Measurements from ENCODE around the gene ACTN2.

The ACTN2 gene

DNA sequence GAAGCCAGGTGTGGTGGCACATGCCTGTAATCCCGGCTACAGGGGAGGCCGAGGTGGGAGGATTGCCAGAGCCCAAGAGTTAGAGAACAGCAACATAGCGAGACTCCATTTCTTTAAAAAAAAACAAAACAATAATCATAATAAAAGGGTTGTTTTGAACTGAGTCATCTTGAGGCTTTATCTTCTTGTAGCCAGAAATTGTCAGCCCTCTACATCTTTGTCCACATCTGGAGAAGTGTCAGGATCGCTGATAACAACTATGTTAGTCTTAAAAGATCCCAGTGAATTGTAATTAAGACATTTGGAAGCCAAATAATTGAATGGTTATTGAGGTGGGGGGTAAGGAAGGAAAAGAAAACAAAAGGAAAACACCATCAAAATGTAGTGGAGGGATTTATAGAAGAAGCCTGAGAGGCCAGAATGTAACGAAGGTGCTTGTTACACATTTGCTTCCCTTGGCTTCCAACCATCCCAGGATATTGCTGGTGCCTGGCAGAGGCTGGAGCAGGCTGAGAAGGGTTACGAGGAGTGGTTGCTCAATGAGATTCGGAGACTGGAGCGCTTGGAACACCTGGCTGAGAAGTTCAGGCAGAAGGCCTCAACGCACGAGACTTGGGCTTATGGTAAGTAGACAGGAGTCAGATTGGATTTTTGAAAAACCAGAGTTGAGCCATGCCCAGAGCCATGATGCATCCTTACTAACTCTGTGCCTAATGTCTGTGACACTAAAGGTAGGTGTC lies 56.3 kb downstream of the ACTN2 start:
- Histone ChIP-seq H3K9me3 (ENCODE audit: control insufficient read depth, insufficient read depth, low read depth, low read length) (no peaks in the 10 kb centered on the region), H3K27me3 (ENCODE audit: control insufficient read depth, insufficient read depth, low read length) (no peaks in the 10 kb centered on the region), H3K27ac (ENCODE audit: low read depth, low read length) (no peak overlapping the region), H3K4me1 (ENCODE audit: control insufficient read depth, insufficient read depth, low read length) (peaks cover 10% of the 10 kb centered on the region), H3K4me3 (ENCODE audit: low read depth, low read length) (no peak overlapping the region), H3K9ac (ENCODE audit: low read length) (no peak overlapping the region), H3K36me3 (ENCODE audit: control insufficient read depth, insufficient read depth, low read length) (no peaks in the 10 kb centered on the region)

- no peak overlapping the region for H3K27ac ChIP-seq (ENCODE audit: low read depth, low read length)
- H3K9me3 ChIP-seq (ENCODE audit: control insufficient read depth, insufficient read depth, low read depth, low read length) = no peaks in the 10 kb centered on the region
- no peak overlapping the region for H3K4me3 ChIP-seq (ENCODE audit: low read depth, low read length)
- H3K4me1 ChIP-seq (ENCODE audit: control insufficient read depth, insufficient read depth, low read length) = peaks cover 7% of the 10 kb centered on the region
- no peaks in the 10 kb centered on the region for H3K27me3 ChIP-seq (ENCODE audit: control insufficient read depth, insufficient read depth, low read length)
- H3K36me3 ChIP-seq (ENCODE audit: control insufficient read depth, insufficient read depth, low read length) = no peaks in the 10 kb centered on the region
- no peak overlapping the region for H3K9ac ChIP-seq (ENCODE audit: low read length)
Observed at GRCh38 chr1:236744533-236744932, 58.2 kb downstream of the ACTN2 start.

GRCh38 chr1:236746785-236747184 lies 60.5 kb downstream of the ACTN2 start:
- no peak overlapping the region for H3K4me3 ChIP-seq (ENCODE audit: low read depth, low read length)
- no peak overlapping the region for H3K9ac ChIP-seq (ENCODE audit: low read length)
- H3K36me3 ChIP-seq (ENCODE audit: control insufficient read depth, insufficient read depth, low read length) = no peaks in the 10 kb centered on the region
- H3K9me3 ChIP-seq (ENCODE audit: control insufficient read depth, insufficient read depth, low read depth, low read length) = no peaks in the 10 kb centered on the region
- H3K4me1 ChIP-seq (ENCODE audit: control insufficient read depth, insufficient read depth, low read length) = peaks cover 4% of the 10 kb centered on the region
- no peak overlapping the region for H3K27ac ChIP-seq (ENCODE audit: low read depth, low read length)
- H3K27me3 ChIP-seq (ENCODE audit: control insufficient read depth, insufficient read depth, low read length) = no peaks in the 10 kb centered on the region

DNA sequence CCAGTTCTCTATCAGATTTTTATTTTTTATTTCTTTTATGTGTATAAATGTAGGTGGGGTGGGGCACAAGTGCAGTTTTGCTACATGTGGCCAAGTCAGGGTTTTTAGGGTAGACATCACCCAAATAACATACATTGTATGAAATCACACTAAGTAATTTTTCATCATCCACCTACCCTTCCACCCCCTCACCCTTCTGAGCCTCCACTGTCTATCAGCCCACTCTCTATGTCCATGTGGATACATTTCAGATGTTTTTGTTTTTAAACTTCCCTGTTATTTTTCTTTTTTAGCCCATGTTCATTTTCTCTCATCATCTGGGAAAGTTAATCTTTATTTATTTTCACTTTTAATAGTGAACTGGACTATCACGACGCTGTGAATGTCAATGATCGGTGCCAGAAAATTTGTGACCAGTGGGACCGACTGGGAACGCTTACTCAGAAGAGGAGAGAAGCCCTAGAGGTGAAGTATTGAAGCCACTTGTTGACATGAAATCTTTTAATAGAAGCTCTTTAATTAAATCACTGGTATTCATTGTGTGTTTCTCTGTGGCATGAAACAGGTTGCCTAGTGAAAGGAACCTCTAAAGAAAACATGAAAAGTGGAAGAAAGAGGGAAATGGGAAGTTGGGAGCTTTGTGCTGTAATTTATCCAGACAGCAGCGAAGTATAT lies 61.1 kb downstream of the ACTN2 start:
- H3K36me3 ChIP-seq (ENCODE audit: control insufficient read depth, insufficient read depth, low read length) = no peaks in the 10 kb centered on the region
- no peak overlapping the region for H3K9ac ChIP-seq (ENCODE audit: low read length)
- no peak overlapping the region for H3K4me3 ChIP-seq (ENCODE audit: low read depth, low read length)
- no peaks in the 10 kb centered on the region for H3K4me1 ChIP-seq (ENCODE audit: control insufficient read depth, insufficient read depth, low read length)
- H3K9me3 ChIP-seq (ENCODE audit: control insufficient read depth, insufficient read depth, low read depth, low read length) = no peaks in the 10 kb centered on the region
- no peaks in the 10 kb centered on the region for H3K27me3 ChIP-seq (ENCODE audit: control insufficient read depth, insufficient read depth, low read length)
- no peak overlapping the region for H3K27ac ChIP-seq (ENCODE audit: low read depth, low read length)

DNA sequence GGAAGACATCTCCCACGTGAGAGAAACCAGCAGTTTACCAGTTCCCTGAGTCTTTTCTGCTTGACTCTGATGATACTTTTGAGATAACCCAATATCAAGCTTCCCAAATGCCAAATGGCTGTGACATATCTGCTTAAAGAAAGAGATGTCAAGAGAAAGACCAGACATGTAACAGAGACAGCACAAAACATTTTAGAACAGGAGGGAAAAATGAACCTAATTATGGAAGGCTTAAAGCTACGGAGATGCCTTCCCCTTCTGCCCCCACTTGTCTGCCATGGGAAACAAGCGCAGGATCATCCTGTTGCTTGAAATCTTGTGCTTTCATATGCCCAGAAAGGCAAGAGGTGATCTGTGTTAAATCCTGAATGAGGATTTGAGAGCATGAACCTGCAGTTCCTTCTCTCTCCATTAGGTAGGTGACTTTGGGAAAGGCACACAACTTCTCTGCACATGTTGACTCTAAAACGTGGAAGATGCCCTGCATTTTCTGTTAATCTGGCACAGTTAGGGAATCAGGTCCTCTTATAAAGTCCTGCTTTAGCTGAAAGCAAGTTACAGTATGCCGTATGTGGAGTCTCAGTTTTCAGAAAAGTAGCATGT lies 62.1 kb downstream of the ACTN2 start:
- H3K4me3 ChIP-seq (ENCODE audit: low read depth, low read length) = no peak overlapping the region
- H3K27ac ChIP-seq (ENCODE audit: low read depth, low read length) = no peak overlapping the region
- no peak overlapping the region for H3K9ac ChIP-seq (ENCODE audit: low read length)
- H3K27me3 ChIP-seq (ENCODE audit: control insufficient read depth, insufficient read depth, low read length) = no peaks in the 10 kb centered on the region
- no peaks in the 10 kb centered on the region for H3K9me3 ChIP-seq (ENCODE audit: control insufficient read depth, insufficient read depth, low read depth, low read length)
- no peaks in the 10 kb centered on the region for H3K36me3 ChIP-seq (ENCODE audit: control insufficient read depth, insufficient read depth, low read length)
- H3K4me1 ChIP-seq (ENCODE audit: control insufficient read depth, insufficient read depth, low read length) = no peaks in the 10 kb centered on the region

DNA sequence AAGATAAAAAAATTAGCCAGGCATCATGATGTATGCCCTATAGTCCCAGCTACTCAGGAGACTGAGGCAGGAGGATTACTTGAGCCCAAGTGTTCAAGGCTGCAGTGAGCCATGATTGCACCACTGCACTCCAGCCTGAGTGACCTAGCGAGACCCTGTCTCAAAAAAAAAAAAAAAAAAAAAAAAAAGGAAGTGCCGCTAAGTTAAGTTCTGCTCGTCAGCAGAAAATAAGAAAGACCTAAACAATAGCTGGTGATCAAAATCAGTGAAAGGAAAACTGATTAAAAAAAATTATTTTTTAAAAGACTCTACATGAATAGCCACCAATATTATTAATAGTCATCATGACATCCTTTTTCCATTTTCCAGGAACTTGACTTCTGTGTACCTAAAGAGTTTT lies 64.6 kb downstream of the ACTN2 start:
- H3K27ac ChIP-seq (ENCODE audit: low read depth, low read length) = no peak overlapping the region
- H3K4me3 ChIP-seq (ENCODE audit: low read depth, low read length) = no peak overlapping the region
- H3K36me3 ChIP-seq (ENCODE audit: control insufficient read depth, insufficient read depth, low read length) = no peaks in the 10 kb centered on the region
- no peaks in the 10 kb centered on the region for H3K9me3 ChIP-seq (ENCODE audit: control insufficient read depth, insufficient read depth, low read depth, low read length)
- H3K4me1 ChIP-seq (ENCODE audit: control insufficient read depth, insufficient read depth, low read length) = no peaks in the 10 kb centered on the region
- H3K9ac ChIP-seq (ENCODE audit: low read length) = no peak overlapping the region
- no peaks in the 10 kb centered on the region for H3K27me3 ChIP-seq (ENCODE audit: control insufficient read depth, insufficient read depth, low read length)

DNA sequence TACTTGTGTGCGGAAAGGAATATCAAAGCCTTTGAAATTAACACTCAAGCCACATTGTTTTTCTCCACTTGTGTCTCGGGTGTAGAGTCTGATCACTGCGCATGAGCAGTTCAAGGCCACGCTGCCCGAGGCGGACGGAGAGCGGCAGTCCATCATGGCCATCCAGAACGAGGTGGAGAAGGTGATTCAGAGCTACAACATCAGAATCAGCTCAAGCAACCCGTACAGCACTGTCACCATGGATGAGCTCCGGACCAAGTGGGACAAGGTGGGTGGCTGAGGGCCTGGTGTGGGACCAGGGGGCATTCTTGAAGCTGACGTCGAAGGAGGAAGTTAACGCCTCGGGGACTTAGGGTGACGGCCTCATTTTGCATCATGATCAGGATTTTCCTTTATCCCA lies 65.1 kb downstream of the ACTN2 start:
- no peaks in the 10 kb centered on the region for H3K36me3 ChIP-seq (ENCODE audit: control insufficient read depth, insufficient read depth, low read length)
- H3K4me3 ChIP-seq (ENCODE audit: low read depth, low read length) = no peak overlapping the region
- no peak overlapping the region for H3K9ac ChIP-seq (ENCODE audit: low read length)
- H3K27me3 ChIP-seq (ENCODE audit: control insufficient read depth, insufficient read depth, low read length) = no peaks in the 10 kb centered on the region
- H3K4me1 ChIP-seq (ENCODE audit: control insufficient read depth, insufficient read depth, low read length) = no peaks in the 10 kb centered on the region
- no peaks in the 10 kb centered on the region for H3K9me3 ChIP-seq (ENCODE audit: control insufficient read depth, insufficient read depth, low read depth, low read length)
- no peak overlapping the region for H3K27ac ChIP-seq (ENCODE audit: low read depth, low read length)

GRCh38 chr1:236751935-236752334 lies 65.6 kb downstream of the ACTN2 start:
- H3K9me3 ChIP-seq (ENCODE audit: control insufficient read depth, insufficient read depth, low read depth, low read length) = no peaks in the 10 kb centered on the region
- H3K4me3 ChIP-seq (ENCODE audit: low read depth, low read length) = no peak overlapping the region
- no peak overlapping the region for H3K9ac ChIP-seq (ENCODE audit: low read length)
- H3K27ac ChIP-seq (ENCODE audit: low read depth, low read length) = no peak overlapping the region
- H3K36me3 ChIP-seq (ENCODE audit: control insufficient read depth, insufficient read depth, low read length) = no peaks in the 10 kb centered on the region
- H3K27me3 ChIP-seq (ENCODE audit: control insufficient read depth, insufficient read depth, low read length) = no peaks in the 10 kb centered on the region
- no peaks in the 10 kb centered on the region for H3K4me1 ChIP-seq (ENCODE audit: control insufficient read depth, insufficient read depth, low read length)

- Histone ChIP-seq H3K9ac (ENCODE audit: low read length) (no peak overlapping the region), H3K4me1 (ENCODE audit: control insufficient read depth, insufficient read depth, low read length) (no peaks in the 10 kb centered on the region), H3K27ac (ENCODE audit: low read depth, low read length) (no peak overlapping the region)
Observed at GRCh38 chr1:236753516-236753915, 67.2 kb downstream of the ACTN2 start.

DNA sequence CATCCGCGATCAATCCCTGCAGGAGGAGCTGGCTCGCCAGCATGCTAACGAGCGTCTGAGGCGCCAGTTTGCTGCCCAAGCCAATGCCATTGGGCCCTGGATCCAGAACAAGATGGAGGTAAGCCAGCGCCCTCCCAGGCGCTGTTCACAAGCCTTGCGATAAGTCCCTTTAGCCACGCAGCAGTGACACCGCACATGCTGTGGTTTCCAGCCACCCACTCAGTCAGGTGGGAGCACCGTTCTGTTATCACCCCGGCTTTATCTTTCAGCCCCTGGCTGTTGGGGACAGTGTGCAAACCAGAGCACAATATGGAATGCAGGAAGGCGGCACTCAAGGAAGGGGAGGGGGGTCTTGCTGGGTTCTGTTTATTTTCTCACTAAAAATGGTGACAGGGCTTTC lies 67.7 kb downstream of the ACTN2 start:
- no peaks in the 10 kb centered on the region for H3K27me3 ChIP-seq (ENCODE audit: control insufficient read depth, insufficient read depth, low read length)
- no peaks in the 10 kb centered on the region for H3K4me1 ChIP-seq (ENCODE audit: control insufficient read depth, insufficient read depth, low read length)
- H3K9ac ChIP-seq (ENCODE audit: low read length) = no peak overlapping the region
- no peak overlapping the region for H3K4me3 ChIP-seq (ENCODE audit: low read depth, low read length)
- H3K36me3 ChIP-seq (ENCODE audit: control insufficient read depth, insufficient read depth, low read length) = no peaks in the 10 kb centered on the region
- no peak overlapping the region for H3K27ac ChIP-seq (ENCODE audit: low read depth, low read length)
- no peaks in the 10 kb centered on the region for H3K9me3 ChIP-seq (ENCODE audit: control insufficient read depth, insufficient read depth, low read depth, low read length)

More at GRCh38 chr1:236753516-236753915, 67.2 kb downstream of the ACTN2 start:
- Histone ChIP-seq H3K4me3 (ENCODE audit: low read depth, low read length) (no peak overlapping the region), H3K27me3 (ENCODE audit: control insufficient read depth, insufficient read depth, low read length) (no peaks in the 10 kb centered on the region), H3K9me3 (ENCODE audit: control insufficient read depth, insufficient read depth, low read depth, low read length) (no peaks in the 10 kb centered on the region), H3K36me3 (ENCODE audit: control insufficient read depth, insufficient read depth, low read length) (no peaks in the 10 kb centered on the region)

DNA sequence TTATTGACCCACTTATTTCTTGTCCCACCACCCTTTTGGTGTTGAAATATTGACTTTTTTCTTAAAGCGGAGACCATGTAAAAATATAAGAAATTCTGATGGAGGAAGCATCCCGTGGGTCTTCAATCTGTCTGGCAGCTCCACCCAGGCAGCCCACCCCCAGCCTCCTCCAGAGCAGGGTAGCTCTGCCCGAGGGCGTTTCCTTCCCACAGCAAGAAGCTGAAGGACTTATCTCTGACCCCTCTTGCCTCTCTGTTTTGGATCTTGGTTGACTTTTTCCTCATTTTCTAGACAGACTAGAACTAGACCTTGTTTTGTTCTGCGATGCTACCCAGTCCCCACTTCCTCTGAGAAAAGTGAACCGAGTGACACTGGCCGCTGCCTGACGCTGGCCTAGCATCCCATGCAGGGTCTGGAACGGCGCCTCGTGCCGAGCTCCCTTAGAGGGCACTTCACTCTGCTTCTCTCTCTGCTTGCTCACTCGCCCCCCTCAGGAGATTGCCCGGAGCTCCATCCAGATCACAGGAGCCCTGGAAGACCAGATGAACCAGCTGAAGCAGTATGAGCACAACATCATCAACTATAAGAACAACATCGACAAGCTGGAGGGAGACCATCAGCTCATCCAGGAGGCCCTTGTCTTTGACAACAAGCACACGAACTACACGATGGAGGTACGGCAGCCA lies 68.4 kb downstream of the ACTN2 start:
- H3K9ac ChIP-seq (ENCODE audit: low read length) = no peak overlapping the region
- no peaks in the 10 kb centered on the region for H3K27me3 ChIP-seq (ENCODE audit: control insufficient read depth, insufficient read depth, low read length)
- H3K4me3 ChIP-seq (ENCODE audit: low read depth, low read length) = no peak overlapping the region
- no peaks in the 10 kb centered on the region for H3K36me3 ChIP-seq (ENCODE audit: control insufficient read depth, insufficient read depth, low read length)
- no peaks in the 10 kb centered on the region for H3K9me3 ChIP-seq (ENCODE audit: control insufficient read depth, insufficient read depth, low read depth, low read length)
- H3K27ac ChIP-seq (ENCODE audit: low read depth, low read length) = no peak overlapping the region
- H3K4me1 ChIP-seq (ENCODE audit: control insufficient read depth, insufficient read depth, low read length) = no peaks in the 10 kb centered on the region
